GM12874 (cell line): ENCODE results near the gene BCR.

Experiments
- CTCF ChIP-seq: IDR thresholded peaks from 2 replicates; pipeline ENCODE4 v1.5.1; 2011; ENCODE audit warnings: low read depth, mild to moderate bottlenecking, control low read depth, low read length, moderate library complexity; ENCODE audit not compliant: insufficient read depth

BCR gene

GRCh38 chr22:23204541-23205157, 24.3 kb downstream of the BCR start:
- TF ChIP-seq CTCF = no peak

DNA sequence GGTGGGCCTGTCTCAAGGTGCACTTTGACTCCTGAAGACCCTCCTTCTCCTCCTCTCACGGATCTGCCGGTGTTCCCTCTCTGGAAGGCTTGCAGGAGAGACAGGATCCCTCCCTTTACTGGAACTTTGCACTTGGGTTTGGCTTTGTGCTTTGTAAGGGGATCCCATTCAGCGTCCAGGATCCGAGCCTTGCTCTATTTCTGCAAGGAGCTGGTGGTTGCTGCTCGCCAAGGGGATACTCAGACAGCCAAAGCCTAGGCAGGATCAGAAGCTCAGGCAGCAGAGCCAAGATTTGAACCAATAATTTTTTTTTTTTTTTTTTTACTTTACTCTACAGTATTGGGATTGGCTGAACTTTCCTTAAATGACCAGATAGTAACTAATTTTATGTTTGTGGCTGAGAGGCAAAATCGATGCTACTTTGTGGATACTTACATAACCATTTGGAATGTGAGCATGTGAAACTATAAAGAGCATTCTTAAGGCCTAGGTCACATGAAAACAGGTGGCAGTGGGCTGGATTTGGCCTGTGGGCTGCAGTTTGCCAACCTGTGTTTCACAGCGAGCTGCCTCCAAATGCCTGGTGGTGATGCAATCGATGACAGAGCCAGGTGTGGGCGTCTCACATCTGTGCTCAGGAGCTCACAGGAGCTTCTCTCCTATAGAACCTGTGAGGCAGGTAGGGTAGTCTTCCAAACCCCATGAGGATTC, 25.2 kb downstream of the BCR start:
- no peak for TF ChIP-seq CTCF

- TF ChIP-seq CTCF = no peak
These were observed 26.6 kb downstream of the BCR start for GRCh38 chr22:23206915-23207314.

DNA sequence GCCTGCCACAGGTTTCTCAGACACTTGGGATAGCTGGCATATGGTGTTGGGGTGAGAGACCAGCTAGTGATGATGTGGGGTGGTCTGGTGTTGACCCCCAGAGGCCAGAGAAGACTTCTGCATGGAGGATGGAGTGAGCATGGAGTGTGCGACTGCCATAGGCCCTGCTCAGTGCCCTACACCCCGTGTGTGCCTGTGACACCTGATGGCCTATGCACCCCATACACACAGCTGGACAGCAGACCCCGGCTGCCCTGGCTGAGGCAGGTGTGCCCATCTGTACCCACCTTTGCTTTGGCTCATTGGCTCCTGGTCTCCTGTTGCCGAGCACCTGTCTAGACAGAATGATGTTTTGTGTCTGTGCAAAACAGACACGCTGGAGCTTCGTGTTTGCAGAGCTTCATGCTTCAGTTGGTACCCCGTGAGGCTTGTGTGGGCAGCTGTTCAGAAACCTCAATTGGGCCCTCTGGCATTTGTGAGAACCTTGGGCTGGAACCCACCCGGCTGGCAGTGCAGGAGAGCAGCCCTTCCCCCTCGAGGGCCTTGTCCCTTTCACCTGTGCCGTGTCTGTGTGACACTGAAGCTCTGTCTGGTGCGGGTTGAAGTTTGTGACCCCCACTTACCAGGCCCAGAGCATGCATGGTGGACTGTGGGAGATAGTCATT, 27.6 kb downstream of the BCR start:
- TF ChIP-seq CTCF = no peak

DNA sequence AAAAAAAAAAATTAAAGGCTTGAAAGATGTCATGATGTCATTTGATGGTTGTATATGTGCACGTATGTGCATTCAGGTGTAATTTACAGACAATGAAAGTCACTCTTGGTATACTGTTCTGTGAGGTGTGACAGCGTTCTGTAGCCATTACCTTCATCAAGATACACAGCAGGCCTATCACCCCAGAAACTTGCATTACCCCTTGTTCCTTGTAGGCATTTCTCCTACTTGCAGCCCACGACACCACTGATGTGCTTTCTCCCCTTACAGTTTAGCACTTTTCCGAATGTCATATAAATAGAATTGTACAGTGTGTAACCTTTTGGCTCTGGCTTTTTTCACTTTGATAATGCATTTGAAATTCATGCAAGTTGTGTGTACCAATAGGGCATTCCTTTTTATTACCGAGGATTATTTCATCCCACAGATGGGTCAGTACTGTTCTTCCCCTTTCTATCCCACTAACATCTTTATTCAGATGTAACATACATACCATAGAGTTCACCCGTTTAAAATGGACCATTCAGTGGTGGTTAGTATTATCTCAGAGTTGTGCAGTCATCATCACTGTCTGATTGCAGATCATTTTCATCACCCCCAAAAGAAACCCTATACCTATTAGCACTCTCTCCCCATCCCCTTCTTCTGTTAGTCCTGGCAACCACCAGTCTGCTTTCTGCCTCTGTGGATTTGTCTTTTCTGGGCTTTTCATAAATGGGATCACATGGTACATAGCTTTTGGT, 30.3 kb downstream of the BCR start:
- no peak for TF ChIP-seq CTCF

GRCh38 chr22:23211622-23212021, 31.3 kb downstream of the BCR start:
- TF ChIP-seq CTCF = no peak
